Endothelial cell of umbilical vein (primary cell): ENCODE results near the gene SH3RF1. TPM values are rescaled to one million over a fixed set of nuclear protein-coding genes. Genes with fewer than 3 reads are reported as not detected.

Experiments used
- BruUV-seq: library from RNA; stranded (reverse); fragments of 400-500 nt; replicated peaks from 2 replicates; lab custom pipeline; 2021; lab: Mats Ljungman, UMichigan
- CTCF ChIA-PET: fragments of 300-600, 350-600 bp; sonication (Branson Sonifier 250); formaldehyde crosslinking; loops from one replicate; lab custom pipeline; 2021; ENCODE audit warnings: antibody characterized with exemption, inconsistent platforms; lab: Charles Lee
- POLR2A ChIA-PET: fragments of 300-600, 350-600 bp; sonication (Branson Sonifier 250); formaldehyde crosslinking; loops from one replicate; lab custom pipeline; 2021; ENCODE audit warnings: antibody characterized with exemption, inconsistent platforms; lab: Charles Lee
- DNase-seq: peaks from one replicate; pipeline ENCODE4 v3.0.0-alpha.2; 2011; ENCODE audit warnings: low read depth, low spot score
- FAIRE-seq: peaks from 2 replicates; lab custom pipeline; 2011; peaks lifted over from hg19 to GRCh38; lab: Jason Lieb, UNC
- H2AFZ ChIP-seq: 2 replicates; pipeline ENCODE4 v1.6.0; 2012; ENCODE audit warnings: low read depth, low read length, control low read depth, inconsistent platforms
- H3K27ac ChIP-seq: 2 replicates; pipeline ENCODE4 v1.5.1; 2011; ENCODE audit warnings: low read depth, mild to moderate bottlenecking, control low read depth, low read length, moderate library complexity; ENCODE audit not compliant: insufficient read depth
- H3K27me3 ChIP-seq, 2 experiments: 2 replicates each; pipeline versions ENCODE4 v1.6.0 to v1.6.1; 2011; ENCODE audit warnings: low read length in 2 of 2, mixed read lengths in 1 of 2; ENCODE audit not compliant: control insufficient read depth in 2 of 2, insufficient read depth in 2 of 2
- H3K36me3 ChIP-seq, 2 experiments: 2 replicates in 1 of 2; 3 replicates in 1 of 2; pipeline ENCODE4 v1.5.1; 2011; ENCODE audit warnings: low read length in 2 of 2, mild to moderate bottlenecking in 1 of 2, moderate library complexity in 1 of 2; ENCODE audit not compliant: control insufficient read depth in 2 of 2, insufficient read depth in 2 of 2; ENCODE audit errors: extremely low read depth in 1 of 2
- H3K4me1 ChIP-seq: 3 replicates; pipeline ENCODE4 v1.5.1; 2011; ENCODE audit warnings: mild to moderate bottlenecking, low read length; ENCODE audit not compliant: control insufficient read depth, insufficient read depth; ENCODE audit errors: extremely low read depth
- H3K4me2 ChIP-seq: 2 replicates; pipeline ENCODE4 v1.6.1; 2011; ENCODE audit warnings: low read length, control low read depth, mixed read lengths; ENCODE audit not compliant: insufficient read depth
- H3K4me3 ChIP-seq, 3 experiments: fragments of 200-600 bp in 1 of 3; sonication (generic), shearing (Covaris generic) in 1 of 3; replicated peaks in 1 of 3; 2 replicates each; pipeline ENCODE4 v1.5.1; 2011 to 2016; ENCODE audit warnings: control low read depth in 3 of 3, low read length in 3 of 3, mild to moderate bottlenecking in 2 of 3, inconsistent platforms in 1 of 3, low read depth in 1 of 3, moderate library complexity in 1 of 3; ENCODE audit not compliant: insufficient read depth in 1 of 3
- H3K79me2 ChIP-seq: 2 replicates; pipeline ENCODE4 v1.6.0; 2012; ENCODE audit warnings: low read length, inconsistent platforms; ENCODE audit not compliant: control insufficient read depth, insufficient read depth
- H3K9ac ChIP-seq: replicated peaks from 2 replicates; pipeline ENCODE3; 2011; ENCODE audit warnings: low read length, control low read depth; ENCODE audit not compliant: insufficient read depth; ENCODE audit errors: extremely low read depth
- H3K9me1 ChIP-seq: replicated peaks from 3 replicates; pipeline ENCODE4 v1.6.0; 2011; ENCODE audit warnings: mild to moderate bottlenecking, low read length; ENCODE audit not compliant: control insufficient read depth, insufficient read depth; ENCODE audit errors: extremely low read depth
- H3K9me3 ChIP-seq: replicated peaks from 2 replicates; pipeline ENCODE4 v1.5.1; 2012; ENCODE audit warnings: low read length, inconsistent platforms; ENCODE audit not compliant: control insufficient read depth, insufficient read depth
- H4K20me1 ChIP-seq: replicated peaks from 2 replicates; pipeline ENCODE3; 2011; ENCODE audit warnings: mild to moderate bottlenecking, low read length; ENCODE audit not compliant: control insufficient read depth, insufficient read depth; ENCODE audit errors: extremely low read depth
- EZH2 ChIP-seq: IDR thresholded peaks from 2 replicates; pipeline ENCODE4 v1.6.1; 2012; ENCODE audit warnings: borderline replicate concordance, low read depth, mild to moderate bottlenecking, moderate library complexity, low read length, inconsistent platforms; ENCODE audit not compliant: severe bottlenecking
- FOS ChIP-seq: IDR thresholded peaks from 2 replicates; pipeline ENCODE4 v1.6.1; 2011; ENCODE audit warnings: mild to moderate bottlenecking, low read length, moderate library complexity, borderline replicate concordance; ENCODE audit not compliant: insufficient read depth
- GATA2 ChIP-seq: IDR thresholded peaks from 2 replicates; pipeline ENCODE4 v1.7.0; 2011; ENCODE audit warnings: low read depth, mild to moderate bottlenecking, moderate library complexity, mixed read lengths, low read length; ENCODE audit not compliant: insufficient read length, insufficient read depth
- JUN ChIP-seq: IDR thresholded peaks from 2 replicates; pipeline ENCODE4 v1.6.1; 2011; ENCODE audit warnings: borderline replicate concordance, low read depth; ENCODE audit not compliant: insufficient read length, insufficient read depth
- MYC ChIP-seq: IDR thresholded peaks from one replicate; pipeline ENCODE4 v1.6.1; 2011; ENCODE audit warnings: mild to moderate bottlenecking, low read depth, low read length
- POLR2A ChIP-seq: IDR thresholded peaks from 2 replicates; pipeline ENCODE4 v1.6.1; 2012; ENCODE audit warnings: low read depth, mild to moderate bottlenecking, control low read depth, low read length
- POLR2AphosphoS5 ChIP-seq: IDR thresholded peaks from 2 replicates; pipeline ENCODE4 v1.6.1; 2012; ENCODE audit warnings: low read depth, mild to moderate bottlenecking, control low read depth, low read length, moderate library complexity; ENCODE audit not compliant: insufficient read depth
- dilution Hi-C: fragments of 300-500 bp; cut with MboI; formaldehyde crosslinking; loops from one replicate; pipeline ENCODE4 v1.15.0; 2019; ENCODE audit warnings: low sequenced_read_pairs; ENCODE audit not compliant: extremely low pct_ligation_motif_present
- intact Hi-C: fragments of 100-400 bp; cut with micrococcal nuclease; formaldehyde crosslinking; loops from one replicate; pipeline ENCODE4 v1.10.0; 2022
- polyA plus RNA-seq, 4 experiments: library from polyadenylated mRNA; depleted of rRNA in 3 of 4; stranded (reverse) in 3 of 4; unstranded in 1 of 4; fragments of >200 nt; gene quantifications; 2 replicates each; pipeline versions ENCODE4 v1.2.1 to v1.2.3, GENCODE V29; 2011 to 2012; ENCODE audit warnings: missing spikeins in 1 of 4
- total RNA-seq: library from RNA; stranded (reverse); gene quantifications from 2 replicates; pipeline ENCODE4 v1.2.3, GENCODE V29; 2021
- TF ChIP-seq, protein P1 (sequence below): IDR thresholded peaks from 2 replicates; pipeline ENCODE4 v1.6.1; 2011; ENCODE audit not compliant: insufficient read depth, insufficient read length
- TF ChIP-seq, protein P2 (sequence below), 2 donors: IDR thresholded peaks; 1 replicate in 1 of 2; 2 replicates in 1 of 2; pipeline ENCODE4 v1.5.1; 2011; ENCODE audit warnings: low read length in 2 of 2, mild to moderate bottlenecking in 2 of 2, moderate library complexity in 2 of 2, control low read depth in 1 of 2, inconsistent platforms in 1 of 2, low read depth in 1 of 2; ENCODE audit not compliant: insufficient read depth in 1 of 2; ENCODE audit errors: extremely low read depth in 1 of 2

The SH3RF1 gene
- total and polyA plus RNA-seq, 2 donors (not counting 3 experiments of a cell fraction or from before 2014, with no cell fraction given), result 16.2 to 24.9 TPM

DNA sequence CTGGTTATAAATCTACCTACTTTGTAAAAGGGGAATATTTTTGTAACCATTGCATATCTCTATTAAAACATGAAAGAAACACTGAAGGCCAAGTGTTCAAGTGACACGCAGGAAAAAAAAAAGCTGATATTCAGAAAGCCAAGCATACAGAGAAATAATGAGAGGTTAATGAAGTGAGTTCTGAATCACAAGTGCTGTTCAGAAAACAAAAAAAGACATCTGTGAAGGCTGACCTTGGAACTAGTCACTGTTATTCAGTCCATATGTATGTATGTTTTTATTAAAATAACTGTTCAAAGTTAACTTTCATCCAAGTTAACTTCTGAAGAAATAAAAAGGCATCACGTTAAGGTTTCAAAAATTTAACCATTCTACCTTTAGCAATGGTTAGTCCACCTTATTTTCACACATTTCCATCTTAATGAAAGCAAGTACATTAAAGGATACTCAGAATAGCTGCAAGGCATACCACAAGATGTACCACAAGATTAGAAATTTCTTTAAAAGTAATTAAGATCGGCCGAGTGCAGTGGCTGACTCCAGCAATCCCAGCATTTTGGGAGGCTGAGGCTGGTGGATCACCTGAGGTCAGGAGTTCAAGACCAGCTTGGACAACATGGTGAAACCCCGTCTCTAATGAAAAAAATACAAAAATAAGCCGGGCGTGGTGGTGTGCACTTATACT lies 31.4 kb downstream of the SH3RF1 start:
- BruUV-seq, result no TSS peak
- Histone ChIP-seq H2AFZ (no peak overlapping the region), H3K4me1 (peaks cover 33% of the 10 kb centered on the region), H3K4me3 (no peak overlapping the region), H3K9ac (no peak overlapping the region), H3K4me2 (peak overlapping the region; percentile 26), H3K27ac (no peak overlapping the region), H4K20me1 (peaks cover 3% of the 10 kb centered on the region), H3K9me3 (no peaks in the 10 kb centered on the region), H3K9me1 (no peaks in the 10 kb centered on the region), H3K27me3 (no peaks in the 10 kb centered on the region), H3K79me2 (peaks cover 95% of the 10 kb centered on the region), H3K36me3 (peaks cover 0 to 2% of the 10 kb centered on the region in 2 experiments)
- dilution Hi-C loops (no loop called here), intact Hi-C loops (loop anchor here (2.0 kb wide), 1 partner anchor 17 kb away; no protein-coding TSS in a partner anchor)
- TF ChIP-seq, protein P1, sequence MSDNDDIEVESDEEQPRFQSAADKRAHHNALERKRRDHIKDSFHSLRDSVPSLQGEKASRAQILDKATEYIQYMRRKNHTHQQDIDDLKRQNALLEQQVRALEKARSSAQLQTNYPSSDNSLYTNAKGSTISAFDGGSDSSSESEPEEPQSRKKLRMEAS, result no peak
- TF ChIP-seq, protein P2, sequence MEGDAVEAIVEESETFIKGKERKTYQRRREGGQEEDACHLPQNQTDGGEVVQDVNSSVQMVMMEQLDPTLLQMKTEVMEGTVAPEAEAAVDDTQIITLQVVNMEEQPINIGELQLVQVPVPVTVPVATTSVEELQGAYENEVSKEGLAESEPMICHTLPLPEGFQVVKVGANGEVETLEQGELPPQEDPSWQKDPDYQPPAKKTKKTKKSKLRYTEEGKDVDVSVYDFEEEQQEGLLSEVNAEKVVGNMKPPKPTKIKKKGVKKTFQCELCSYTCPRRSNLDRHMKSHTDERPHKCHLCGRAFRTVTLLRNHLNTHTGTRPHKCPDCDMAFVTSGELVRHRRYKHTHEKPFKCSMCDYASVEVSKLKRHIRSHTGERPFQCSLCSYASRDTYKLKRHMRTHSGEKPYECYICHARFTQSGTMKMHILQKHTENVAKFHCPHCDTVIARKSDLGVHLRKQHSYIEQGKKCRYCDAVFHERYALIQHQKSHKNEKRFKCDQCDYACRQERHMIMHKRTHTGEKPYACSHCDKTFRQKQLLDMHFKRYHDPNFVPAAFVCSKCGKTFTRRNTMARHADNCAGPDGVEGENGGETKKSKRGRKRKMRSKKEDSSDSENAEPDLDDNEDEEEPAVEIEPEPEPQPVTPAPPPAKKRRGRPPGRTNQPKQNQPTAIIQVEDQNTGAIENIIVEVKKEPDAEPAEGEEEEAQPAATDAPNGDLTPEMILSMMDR (IDR thresholded peaks at IDR 0.05; ENCODE audit: extremely low read depth in 1 of 2, insufficient read depth in 1 of 2, low read depth in 1 of 2, low read length in 2 of 2), result no peak
- no peak for TF ChIP-seq POLR2AphosphoS5
- TF ChIP-seq EZH2, result no peak
- no peak for TF ChIP-seq POLR2A
- no peak for TF ChIP-seq MYC
- no peak for TF ChIP-seq JUN
- no peak for TF ChIP-seq GATA2
- TF ChIP-seq FOS, result no peak
- POLR2A ChIA-PET, result interaction anchor here (1.5 kb wide), 1 partner anchor 16 kb away, joined by 14 read pairs; no protein-coding TSS in a partner anchor
- CTCF ChIA-PET, result interaction anchor here (0.6 to 2.8 kb wide), 6 partner anchors 12 to 215 kb away, joined by 3 to 12 read pairs (median 4); no protein-coding TSS in a partner anchor
- no peak for FAIRE-seq
- DNase-seq, result no peak
